ENCODE measurements around the gene LURAP1L.
"Not testable (repeated sequence)": the region's sequence is repeated elsewhere in the genome, so short reads cannot be mapped to it uniquely, and the experiment has no call there.

Gene LURAP1L

GRCh38 chr9:12862611-12863410 is 88.0 kb downstream of the LURAP1L start:
- DNase-seq = no peak

- DNase-seq = no peak
Observed at GRCh38 chr9:12863618-12864017, 88.8 kb downstream of the LURAP1L start.

- not testable (repeated sequence) for DNase-seq
Observed at GRCh38 chr9:12865380-12865779, 90.6 kb downstream of the LURAP1L start.
